Adrenal gland (tissue), 12 donors: Measurements from ENCODE around the gene SLC2A9. TPM values are rescaled to one million over a fixed set of nuclear protein-coding genes. Genes with fewer than 3 reads are reported as not detected.

Source experiments
- DNase-seq, 7 donors: peaks; one replicate each; pipeline ENCODE4 v3.0.0-alpha.2; 2019 to 2020
- H3K27ac ChIP-seq, 5 donors: fragments of 200-600 bp; sonication (generic) in 4 of 5; 1 replicate in 3 of 5; 2 replicates in 2 of 5; pipeline versions ENCODE4 v1.5.1 to v1.8.0; 2016 to 2020; ENCODE audit warnings: mild to moderate bottlenecking in 1 of 5
- H3K27me3 ChIP-seq: fragments of 200-600 bp; 2 replicates; pipeline ENCODE4 v1.8.0; 2021
- H3K36me3 ChIP-seq, 2 donors: fragments of 200-600 bp; replicated peaks in 1 of 2; 1 replicate in 1 of 2; 2 replicates in 1 of 2; pipeline versions ENCODE4 v1.5.1 to v1.8.0; 2018 to 2022
- H3K4me1 ChIP-seq, 2 donors: fragments of 200-600 bp; replicated peaks in 1 of 2; 1 replicate in 1 of 2; 2 replicates in 1 of 2; pipeline versions ENCODE4 v1.5.1 to v1.8.0; 2018 to 2021
- H3K4me3 ChIP-seq, 4 donors: fragments of 200-600 bp; sonication (generic) in 3 of 4; one replicate each; pipeline ENCODE4 v1.5.1; 2016 to 2018
- H3K9me3 ChIP-seq, 3 donors: fragments of 200-600 bp; sonication (generic) in 1 of 3; replicated peaks in 1 of 3; 1 replicate in 2 of 3; 2 replicates in 1 of 3; pipeline versions ENCODE4 v1.5.1 to v1.8.0; 2016 to 2021
- POLR2A ChIP-seq, 2 donors: fragments of 450-650 bp; IDR thresholded peaks; one replicate each; pipeline ENCODE4 v1.6.1; 2017; ENCODE audit warnings: antibody characterized with exemption in 2 of 2, mild to moderate bottlenecking in 2 of 2, moderate library complexity in 1 of 2
- WGBS, 4 donors: extraction: QIAGEN DNeasy Blood & Tissue Kit in 2 of 4; methylation state at CpG; one replicate each; pipeline versions ENCODE4 v1.1.5 to v1.1.7; 2013 to 2017; 5-methylcytosine and 5-hydroxymethylcytosine counted together
- intact Hi-C, 2 donors: fragments of 100-400 bp; cut with DNase I; formaldehyde crosslinking; loops; one replicate each; pipeline versions ENCODE4 v1.14.1 to v1.15.0; 2022 to 2023
- polyA plus RNA-seq, 3 donors: library from polyadenylated mRNA; stranded (reverse); fragments of 200-250 nt in 2 of 3; fragments of 350-450 nt in 1 of 3; fragmentation: Illumina TruSeq in 1 of 3; extraction: RNeasy Lipid Tissue Mini Kit (QIAGEN cat#74804) in 1 of 3; gene quantifications; one replicate each; pipeline ENCODE4 v1.2.3, GENCODE V29; 2013 to 2014
- total RNA-seq, 9 donors: library from RNA; depleted of rRNA in 4 of 9; stranded (reverse); fragments of >200 nt in 4 of 9; fragments of 120-200 nt in 1 of 9; fragmentation: NEBNext Ultra II Directional in 1 of 9; extraction: Animal tissue kit (Norgen Biotek cat#: 25700) in 1 of 9; gene quantifications; one replicate each; pipeline versions ENCODE4 v1.1.0 to v1.2.4, GENCODE V29; 2013 to 2023
- TF ChIP-seq, protein P1 (sequence below), 6 experiments: fragments of 450-650 bp in 4 of 6; fragments of 200-600 bp in 2 of 6; sonication (generic) in 1 of 6; IDR thresholded peaks; 1 replicate in 5 of 6; 2 replicates in 1 of 6; pipeline versions ENCODE4 v1.5.1 to v1.8.0; 2016 to 2021; ENCODE audit warnings: antibody characterized with exemption in 6 of 6, mild to moderate bottlenecking in 2 of 6, moderate library complexity in 1 of 6
- donor health status: healthy with polysubstance abuse.
- donor health status: Bipolar disorder and iron deficiency.
- donor health status: DM: yes; HTN: yes; CAD: no.
- donor health status: DM: no; HTN: no; CAD: no.
- donor health status: DM: no; HTN: no; CAD: no.
- donor health status: DM: yes; HTN: yes; CAD: no.

The SLC2A9 gene
- total and polyA plus RNA-seq, 12 donors = 1.8 to 16.6 (median 8.5) TPM

DNA sequence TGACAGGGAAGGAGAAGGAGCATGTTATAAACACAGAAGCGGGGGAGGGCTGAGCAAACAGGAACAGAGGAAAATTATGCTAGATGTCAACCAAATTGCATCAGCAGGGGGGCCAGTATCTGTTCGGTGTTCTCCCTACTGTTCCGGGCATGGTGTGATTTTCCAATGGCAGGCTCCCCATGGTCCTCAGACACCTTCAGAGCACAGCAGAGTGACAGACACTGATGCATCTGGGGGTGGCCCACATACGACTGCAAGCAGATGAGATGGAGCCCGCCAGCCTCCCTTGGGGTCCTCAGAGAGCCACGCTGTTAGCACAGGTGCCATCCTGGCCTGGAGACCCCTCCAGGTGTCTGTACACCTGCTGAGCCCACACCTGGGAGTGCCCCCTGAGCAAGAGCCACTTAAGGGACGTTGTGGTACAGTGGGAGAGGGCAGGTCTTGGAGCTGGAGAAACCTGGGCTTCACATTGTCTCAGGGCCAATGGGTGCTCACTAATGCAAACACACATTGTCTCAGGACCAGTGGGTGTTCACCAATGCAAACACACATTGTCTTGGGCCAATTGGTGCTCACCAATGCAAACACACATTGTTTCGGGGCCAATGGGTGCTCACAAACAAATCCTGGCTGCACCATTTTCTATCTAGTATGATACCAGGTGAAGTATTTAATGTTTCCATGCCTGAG lies 95.4 kb downstream of the SLC2A9 start:
- no peak overlapping the region for H3K4me3 ChIP-seq
- TF ChIP-seq, protein P1, sequence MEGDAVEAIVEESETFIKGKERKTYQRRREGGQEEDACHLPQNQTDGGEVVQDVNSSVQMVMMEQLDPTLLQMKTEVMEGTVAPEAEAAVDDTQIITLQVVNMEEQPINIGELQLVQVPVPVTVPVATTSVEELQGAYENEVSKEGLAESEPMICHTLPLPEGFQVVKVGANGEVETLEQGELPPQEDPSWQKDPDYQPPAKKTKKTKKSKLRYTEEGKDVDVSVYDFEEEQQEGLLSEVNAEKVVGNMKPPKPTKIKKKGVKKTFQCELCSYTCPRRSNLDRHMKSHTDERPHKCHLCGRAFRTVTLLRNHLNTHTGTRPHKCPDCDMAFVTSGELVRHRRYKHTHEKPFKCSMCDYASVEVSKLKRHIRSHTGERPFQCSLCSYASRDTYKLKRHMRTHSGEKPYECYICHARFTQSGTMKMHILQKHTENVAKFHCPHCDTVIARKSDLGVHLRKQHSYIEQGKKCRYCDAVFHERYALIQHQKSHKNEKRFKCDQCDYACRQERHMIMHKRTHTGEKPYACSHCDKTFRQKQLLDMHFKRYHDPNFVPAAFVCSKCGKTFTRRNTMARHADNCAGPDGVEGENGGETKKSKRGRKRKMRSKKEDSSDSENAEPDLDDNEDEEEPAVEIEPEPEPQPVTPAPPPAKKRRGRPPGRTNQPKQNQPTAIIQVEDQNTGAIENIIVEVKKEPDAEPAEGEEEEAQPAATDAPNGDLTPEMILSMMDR (IDR thresholded peaks at IDR 0.05) = no peak
- no peak for TF ChIP-seq POLR2A (IDR thresholded peaks at IDR 0.05)
- no peaks in the 10 kb centered on the region for H3K27me3 ChIP-seq
- H3K4me1 ChIP-seq = no peaks in the 10 kb centered on the region
- H3K36me3 ChIP-seq = no peaks in the 10 kb centered on the region
- 83 to 92% (median 90%) methylated on average over 4 to 8 of the region's 8 CpGs for WGBS, 4 donors
- no peak for DNase-seq
- no peaks in the 10 kb centered on the region for H3K9me3 ChIP-seq
- intact Hi-C loops = no loop called here
- no peak overlapping the region for H3K27ac ChIP-seq

DNA sequence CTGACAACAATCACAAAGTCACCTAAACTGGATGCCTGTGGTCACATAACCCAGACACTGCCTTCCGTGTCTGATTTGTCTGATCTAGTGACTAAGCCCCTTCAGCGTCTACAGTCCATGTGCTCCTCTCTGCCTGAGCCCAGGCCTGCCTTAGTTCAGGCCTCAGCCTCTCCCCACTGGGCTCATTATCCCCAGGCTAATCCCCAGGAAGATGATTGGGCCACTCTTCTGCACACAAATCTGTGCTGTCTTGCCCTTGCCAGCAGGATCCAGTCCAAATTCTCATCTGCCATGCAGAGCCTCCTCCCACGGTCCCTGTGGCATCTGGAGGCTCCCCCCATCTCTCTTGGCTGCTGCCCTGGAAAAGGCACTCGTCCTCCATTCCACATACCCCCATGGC lies 96.5 kb downstream of the SLC2A9 start:
- Histone ChIP-seq H3K9me3 (no peaks in the 10 kb centered on the region), H3K4me3 (no peak overlapping the region), H3K36me3 (no peaks in the 10 kb centered on the region), H3K27me3 (no peaks in the 10 kb centered on the region), H3K27ac (no peak overlapping the region), H3K4me1 (no peaks in the 10 kb centered on the region)
- 67 to 89% (median 75%) methylated on average over 4 of the region's 4 CpGs for WGBS, 4 donors
- TF ChIP-seq, protein P1 (IDR thresholded peaks at IDR 0.05) = no peak
- TF ChIP-seq POLR2A (IDR thresholded peaks at IDR 0.05) = no peak
- DNase-seq = no peak
- intact Hi-C loops = no loop called here

DNA sequence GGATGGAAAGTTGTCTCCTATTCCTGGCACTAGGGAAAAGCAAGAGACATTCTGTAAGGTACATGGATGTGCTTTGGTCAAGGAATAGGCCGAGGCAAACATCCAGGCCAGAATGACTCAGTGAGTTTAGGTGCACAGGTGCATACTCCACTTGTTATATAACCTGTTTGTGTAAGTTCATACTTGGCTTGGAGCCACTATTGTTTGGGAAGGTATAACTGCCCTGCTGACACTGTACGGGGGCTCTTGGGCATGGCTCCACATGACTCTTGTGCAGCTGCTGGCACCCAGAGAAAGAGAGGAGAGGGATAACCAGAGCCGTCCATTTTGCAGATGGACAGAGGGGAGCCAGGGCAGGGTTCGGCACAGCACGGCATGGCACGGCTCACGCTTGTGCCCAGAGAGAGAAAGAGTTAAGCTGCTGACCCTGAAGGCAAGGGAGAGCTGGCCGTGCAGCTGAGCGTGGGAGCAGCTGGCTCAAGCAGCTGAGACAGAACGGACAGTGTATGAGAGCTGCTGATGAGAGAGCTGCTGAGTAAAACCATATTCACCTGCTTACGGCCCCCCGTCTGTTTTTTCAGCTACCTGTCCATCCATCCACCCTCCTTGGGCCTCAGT lies 98.0 kb downstream of the SLC2A9 start:
- TF ChIP-seq, protein P1 (IDR thresholded peaks at IDR 0.05) = no peak
- no peak for TF ChIP-seq POLR2A (IDR thresholded peaks at IDR 0.05)
- 66 to 78% (median 71%) methylated on average over 12 of the region's 12 CpGs for WGBS, 4 donors
- H3K4me3 ChIP-seq = no peak overlapping the region
- no peak overlapping the region for H3K27ac ChIP-seq
- no peaks in the 10 kb centered on the region for H3K27me3 ChIP-seq
- intact Hi-C loops = no loop called here
- no peaks in the 10 kb centered on the region for H3K9me3 ChIP-seq
- no peaks in the 10 kb centered on the region for H3K36me3 ChIP-seq
- no peak for DNase-seq
- H3K4me1 ChIP-seq = no peaks in the 10 kb centered on the region

DNA sequence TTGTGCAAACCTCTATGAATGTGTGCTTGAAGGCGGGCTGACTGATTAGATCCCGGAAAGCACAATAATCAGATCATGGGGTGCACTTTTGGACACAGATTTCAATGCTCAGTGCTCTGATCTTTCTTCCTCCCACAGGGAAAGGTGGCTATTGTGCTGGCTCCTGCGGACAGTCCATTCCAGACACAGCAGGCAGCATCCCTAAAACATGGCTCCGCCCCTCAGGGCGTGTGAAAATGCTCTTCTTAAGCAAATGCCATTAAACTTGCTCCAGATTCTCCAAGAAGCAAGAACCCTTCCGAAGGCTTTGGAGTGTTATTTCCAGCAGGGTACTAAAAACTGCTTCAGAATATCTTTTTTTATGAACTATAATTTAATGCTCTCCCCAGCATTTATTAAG lies 100.0 kb downstream of the SLC2A9 start:
- no peaks in the 10 kb centered on the region for H3K27me3 ChIP-seq
- H3K27ac ChIP-seq = no peak overlapping the region
- H3K4me3 ChIP-seq = no peak overlapping the region
- TF ChIP-seq POLR2A (IDR thresholded peaks at IDR 0.05) = no peak
- TF ChIP-seq, protein P1 (IDR thresholded peaks at IDR 0.05) = no peak
- H3K36me3 ChIP-seq = no peaks in the 10 kb centered on the region
- 64 to 85% (median 80%) methylated on average over 5 to 6 of the region's 6 CpGs for WGBS, 4 donors
- H3K4me1 ChIP-seq = no peaks in the 10 kb centered on the region
- no peak for DNase-seq
- no peaks in the 10 kb centered on the region for H3K9me3 ChIP-seq
- intact Hi-C loops = no loop called here
